Activated effector memory CD4-positive, alpha-beta T cell treated with anti-CD3 and anti-CD28 coated beads, Interleukin-2, amount 50 U/mL, for 16 hours (primary cell): ENCODE data around the gene CD52.

Experiments
- DNase-seq: peaks from one replicate; pipeline ENCODE4 v3.0.0-alpha.2; 2020

The CD52 gene, protein sequence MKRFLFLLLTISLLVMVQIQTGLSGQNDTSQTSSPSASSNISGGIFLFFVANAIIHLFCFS

DNA sequence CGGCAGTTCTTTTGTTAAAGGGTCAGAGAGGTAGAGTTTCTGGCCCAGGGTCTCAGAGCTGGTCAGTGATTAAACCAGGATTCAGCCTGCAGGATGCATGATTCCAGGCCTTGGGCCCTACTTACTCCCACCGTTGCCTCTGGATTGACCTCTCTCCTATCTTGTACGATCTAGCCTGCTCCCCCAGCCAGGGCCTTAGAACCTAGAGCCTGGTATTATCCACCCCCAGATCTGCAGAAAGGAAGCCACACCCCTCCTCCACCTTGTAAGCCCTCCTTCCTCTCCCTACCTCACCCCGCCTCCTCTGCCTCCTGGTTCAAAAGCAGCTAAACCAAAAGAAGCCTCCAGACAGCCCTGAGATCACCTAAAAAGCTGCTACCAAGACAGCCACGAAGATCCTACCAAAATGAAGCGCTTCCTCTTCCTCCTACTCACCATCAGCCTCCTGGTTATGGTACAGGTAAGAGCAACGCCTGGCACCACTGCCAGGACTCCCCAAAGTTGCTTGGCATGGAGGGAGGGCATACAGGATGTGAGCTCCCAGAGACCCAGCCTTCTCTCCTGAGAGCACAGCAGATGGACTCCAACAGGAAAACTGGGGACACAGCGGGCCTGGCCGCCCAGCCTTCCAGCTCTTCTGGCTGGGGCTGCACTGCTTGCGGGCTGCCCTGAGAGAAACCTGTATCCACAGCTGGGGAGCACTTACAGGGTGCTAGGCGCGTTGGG, at the start of gene CD52:
Gene CD52 (plus strand): TSS at position 347 of the 726 bp plus-strand sequence. CDS start 60 bp downstream, at position 407.
- DNase-seq = peak; percentile 86

DNA sequence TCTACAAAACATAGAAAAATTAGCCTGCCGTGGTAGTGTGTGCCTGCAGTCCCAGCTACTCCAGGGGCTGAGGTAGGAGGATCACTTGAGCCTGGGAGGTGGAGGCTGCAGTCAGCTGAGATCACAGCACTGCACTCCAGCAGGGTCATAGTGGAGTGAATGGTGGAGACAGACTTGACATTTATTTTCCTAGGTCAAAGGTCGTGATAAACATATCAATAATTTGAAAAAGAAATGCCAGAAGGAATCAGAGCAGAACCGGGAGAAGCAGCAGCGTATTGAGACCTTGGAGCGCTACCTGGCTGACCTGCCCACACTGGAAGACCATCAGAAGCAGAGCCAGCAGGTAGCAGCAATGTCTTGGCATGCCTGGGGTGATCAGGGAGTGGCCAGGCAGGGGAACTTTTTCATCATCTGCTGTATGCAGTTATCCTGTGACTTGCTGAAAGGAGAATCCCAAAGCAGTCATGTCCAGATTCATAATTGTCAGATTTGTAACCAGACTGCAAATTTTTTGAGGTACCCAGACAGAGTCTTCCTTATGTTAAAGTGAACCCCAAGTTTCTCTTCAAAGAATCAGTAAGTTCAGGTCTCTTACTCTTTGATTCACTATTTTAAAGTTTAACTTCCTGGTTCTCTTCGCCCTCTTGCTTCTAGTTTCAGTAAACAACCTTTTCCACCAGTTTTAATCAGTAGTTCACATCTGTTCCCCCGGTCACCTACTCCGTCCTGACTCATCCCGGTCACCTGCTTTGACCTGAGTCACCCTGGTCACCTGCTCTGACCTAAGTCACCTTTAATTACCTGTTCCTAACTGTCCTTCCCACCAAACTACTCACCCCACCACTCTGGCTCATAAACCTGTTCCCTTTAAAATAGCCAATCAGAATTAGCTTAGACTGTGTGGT, 49.2 kb upstream of the CD52 start:
- no peak for DNase-seq

DNA sequence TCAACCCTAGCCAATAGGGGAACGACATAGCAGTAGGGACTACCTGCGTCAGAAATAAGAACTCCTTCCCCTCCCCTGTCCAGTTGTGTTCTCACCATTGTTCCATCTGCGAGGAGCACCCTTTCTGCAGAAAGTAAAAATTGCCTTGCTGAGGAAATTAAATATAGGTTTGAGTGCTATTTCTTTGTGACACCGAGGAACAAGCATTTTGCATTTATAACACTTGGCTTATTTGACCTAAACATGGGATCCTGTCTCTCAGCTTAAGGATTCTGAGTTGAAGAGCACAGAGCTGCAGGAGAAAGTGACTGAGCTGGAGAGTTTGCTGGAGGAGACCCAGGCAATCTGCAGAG, 48.6 kb upstream of the CD52 start:
- no peak for DNase-seq

DNA sequence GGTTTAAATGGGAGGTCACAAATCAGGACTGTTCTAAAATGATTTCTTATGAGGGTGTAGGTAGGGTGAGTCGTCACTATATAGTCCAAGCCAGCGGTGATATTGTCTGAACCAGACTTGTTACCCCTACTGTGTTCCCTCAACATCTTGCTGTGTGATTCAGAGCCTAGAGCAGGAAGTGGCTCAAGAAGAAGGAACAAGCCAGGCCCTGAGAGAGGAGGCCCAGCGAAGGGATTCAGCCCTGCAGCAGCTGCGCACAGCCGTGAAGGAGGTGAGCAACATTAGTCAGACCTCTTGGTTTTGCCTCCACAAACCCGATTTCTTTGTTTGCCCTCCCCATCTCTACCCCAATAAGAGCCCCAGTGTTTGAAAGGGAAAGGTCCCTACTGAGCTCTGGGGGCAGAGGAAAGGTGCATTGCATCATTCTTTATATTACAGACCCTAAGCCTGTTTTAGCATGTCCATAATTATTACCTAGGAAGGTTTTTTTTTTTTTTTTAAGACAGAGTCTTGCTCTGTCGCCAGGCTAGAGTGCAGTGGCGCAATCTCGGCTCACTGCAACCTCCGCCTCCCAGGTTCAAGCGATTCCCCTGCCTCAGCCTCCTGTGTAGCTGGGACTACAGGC, 42.8 kb upstream of the CD52 start:
- no peak for DNase-seq

DNA sequence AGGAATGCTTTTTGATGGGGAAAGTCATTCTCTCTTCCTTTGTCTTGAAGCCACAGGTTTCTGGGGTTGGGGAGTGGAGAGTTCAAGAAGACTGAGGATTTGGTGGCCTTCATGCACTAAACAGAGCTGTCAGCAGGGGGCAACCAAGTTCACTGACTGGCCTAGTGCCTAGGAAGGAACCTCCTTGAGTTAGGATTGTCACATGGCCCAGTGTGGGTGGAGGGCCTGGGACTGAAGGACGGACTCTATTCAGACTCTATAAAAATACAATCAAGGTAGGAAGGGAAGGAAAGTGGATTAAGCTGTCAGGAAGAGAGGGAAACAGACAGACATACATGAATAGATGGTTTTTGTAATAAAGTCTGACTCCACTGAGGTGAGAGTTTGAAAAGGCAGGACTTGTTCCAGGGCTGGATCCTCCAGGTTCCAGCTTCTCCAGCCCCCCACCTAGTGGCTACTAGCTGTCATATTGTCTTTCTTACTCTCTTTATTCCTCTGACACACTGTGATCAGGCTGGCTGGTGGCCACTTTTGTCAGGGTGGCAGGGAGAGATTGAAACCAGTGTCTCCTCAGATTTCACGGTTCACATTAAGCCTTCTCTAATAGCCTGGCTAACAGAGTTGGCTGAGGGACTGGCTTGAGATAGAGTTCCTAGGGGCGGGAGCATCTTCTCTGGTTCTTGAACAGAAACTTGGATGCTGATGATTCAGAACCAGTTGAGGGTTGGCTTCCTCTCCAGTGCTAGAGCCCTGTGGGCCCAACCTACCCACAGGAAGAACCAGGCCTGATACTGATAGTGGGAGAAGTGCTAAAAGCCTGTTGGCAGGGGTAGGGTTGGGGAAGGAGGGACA, 42.0 kb upstream of the CD52 start:
- DNase-seq = peak; percentile 90

DNA sequence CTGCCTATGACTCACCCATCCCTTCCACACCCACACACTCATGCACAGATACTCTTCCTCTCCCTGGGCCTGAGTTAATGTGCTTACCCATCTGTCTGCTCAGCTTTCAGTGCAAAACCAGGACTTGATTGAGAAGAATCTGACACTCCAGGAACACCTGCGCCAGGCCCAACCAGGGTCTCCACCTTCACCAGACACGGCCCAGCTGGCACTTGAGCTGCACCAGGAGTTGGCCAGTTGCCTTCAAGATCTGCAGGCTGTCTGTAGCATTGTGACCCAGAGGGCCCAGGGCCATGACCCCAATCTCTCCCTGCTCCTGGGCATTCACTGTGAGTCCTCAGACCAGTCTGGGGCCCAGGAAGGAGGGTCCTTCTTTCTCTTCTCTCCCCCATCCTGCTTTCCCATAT, 41.3 kb upstream of the CD52 start:
- DNase-seq = no peak

DNA sequence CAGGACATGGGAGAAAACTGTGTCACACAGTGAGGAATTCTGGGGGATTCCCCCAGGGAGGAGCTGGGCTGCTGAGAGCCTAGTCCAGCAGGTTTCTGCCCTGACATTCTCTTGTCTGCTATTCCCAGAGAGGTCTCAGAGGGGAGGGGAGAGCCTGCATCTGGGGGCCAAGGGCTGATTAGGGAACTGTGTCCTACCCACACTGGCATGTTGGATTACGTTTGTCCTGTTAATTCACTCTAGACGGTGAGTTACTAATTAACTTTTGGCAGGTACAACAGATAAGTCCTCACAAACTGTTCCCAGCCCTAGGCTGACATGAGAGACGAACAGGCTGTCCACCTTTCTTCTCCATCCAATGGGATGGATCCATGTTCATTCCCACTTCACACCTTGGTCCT, 40.5 kb upstream of the CD52 start:
- no peak for DNase-seq

DNA sequence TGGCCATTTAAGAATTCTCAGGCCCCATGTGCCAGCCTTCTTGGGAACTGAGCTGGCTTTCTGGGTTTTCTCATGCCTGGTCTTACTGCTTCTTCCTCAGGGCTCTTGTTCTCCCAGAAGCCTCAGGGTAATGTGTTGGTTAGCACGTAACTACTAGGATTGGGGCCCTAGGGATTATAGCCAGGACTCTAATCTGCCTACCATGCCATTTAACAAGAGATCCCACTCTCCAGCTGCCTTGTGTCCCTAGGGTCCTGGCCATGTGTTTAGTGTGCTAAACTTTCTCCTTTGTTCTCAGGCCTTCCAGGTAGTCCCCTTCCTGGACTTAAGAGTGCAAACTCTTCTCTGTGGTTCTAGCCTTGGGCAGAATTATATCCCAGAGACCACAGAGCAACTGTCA, 40.0 kb upstream of the CD52 start:
- no peak for DNase-seq

DNA sequence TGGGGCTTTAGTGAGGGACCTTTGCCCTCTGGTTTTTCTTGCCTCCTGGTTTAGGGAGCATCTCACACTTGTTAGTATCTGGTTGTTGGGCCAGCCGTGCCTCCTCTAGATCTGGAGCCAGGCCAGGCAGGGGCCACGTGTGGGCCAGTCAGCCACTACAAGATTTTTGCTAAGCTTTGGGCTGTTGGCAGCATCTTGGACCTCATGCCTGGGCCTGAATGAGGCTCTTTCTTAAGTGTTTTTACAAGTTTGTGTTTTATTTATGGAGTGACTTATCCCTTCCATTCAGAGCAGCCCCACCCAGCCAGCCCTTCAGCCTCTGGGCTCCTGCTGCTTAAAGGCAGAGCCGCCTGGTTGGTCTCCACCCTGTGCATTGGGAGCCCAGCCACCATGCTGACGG, 39.5 kb upstream of the CD52 start:
- no peak for DNase-seq

DNA sequence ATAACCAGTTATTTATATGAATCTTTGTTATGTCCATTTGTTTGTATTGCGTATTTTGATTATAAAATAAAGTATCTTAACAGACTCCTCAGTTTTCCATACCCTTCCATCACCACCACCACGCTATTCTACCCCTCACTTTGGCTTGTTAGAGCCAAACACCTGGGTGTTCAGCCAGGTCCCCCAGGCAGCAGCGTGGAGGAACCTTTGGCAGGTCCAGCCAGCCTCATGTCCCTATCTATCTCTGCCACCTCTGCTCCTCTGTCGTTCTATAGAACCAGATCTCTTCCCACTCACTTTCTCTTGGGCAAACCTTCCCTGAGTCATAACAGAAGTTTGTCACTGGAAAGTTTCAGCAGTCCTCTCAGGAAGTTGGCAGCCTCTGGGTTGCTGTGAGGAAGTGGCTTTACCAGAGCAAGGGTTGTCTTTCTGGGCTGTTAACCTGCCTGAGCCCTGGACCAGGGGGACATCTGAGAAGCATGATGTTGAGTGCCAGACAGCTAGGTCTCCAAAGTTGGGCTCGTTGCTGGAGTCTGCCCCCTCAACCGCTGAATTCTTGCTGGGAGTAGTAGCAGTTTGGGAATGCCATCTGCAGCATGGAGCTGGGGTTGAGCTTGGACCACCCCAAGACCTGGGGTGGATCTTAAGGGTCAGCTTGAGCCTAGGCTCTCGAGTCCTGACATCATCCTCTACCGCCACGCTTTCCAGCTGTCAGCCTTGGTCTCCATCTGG, 38.9 kb upstream of the CD52 start:
- peak; percentile 80 for DNase-seq

DNA sequence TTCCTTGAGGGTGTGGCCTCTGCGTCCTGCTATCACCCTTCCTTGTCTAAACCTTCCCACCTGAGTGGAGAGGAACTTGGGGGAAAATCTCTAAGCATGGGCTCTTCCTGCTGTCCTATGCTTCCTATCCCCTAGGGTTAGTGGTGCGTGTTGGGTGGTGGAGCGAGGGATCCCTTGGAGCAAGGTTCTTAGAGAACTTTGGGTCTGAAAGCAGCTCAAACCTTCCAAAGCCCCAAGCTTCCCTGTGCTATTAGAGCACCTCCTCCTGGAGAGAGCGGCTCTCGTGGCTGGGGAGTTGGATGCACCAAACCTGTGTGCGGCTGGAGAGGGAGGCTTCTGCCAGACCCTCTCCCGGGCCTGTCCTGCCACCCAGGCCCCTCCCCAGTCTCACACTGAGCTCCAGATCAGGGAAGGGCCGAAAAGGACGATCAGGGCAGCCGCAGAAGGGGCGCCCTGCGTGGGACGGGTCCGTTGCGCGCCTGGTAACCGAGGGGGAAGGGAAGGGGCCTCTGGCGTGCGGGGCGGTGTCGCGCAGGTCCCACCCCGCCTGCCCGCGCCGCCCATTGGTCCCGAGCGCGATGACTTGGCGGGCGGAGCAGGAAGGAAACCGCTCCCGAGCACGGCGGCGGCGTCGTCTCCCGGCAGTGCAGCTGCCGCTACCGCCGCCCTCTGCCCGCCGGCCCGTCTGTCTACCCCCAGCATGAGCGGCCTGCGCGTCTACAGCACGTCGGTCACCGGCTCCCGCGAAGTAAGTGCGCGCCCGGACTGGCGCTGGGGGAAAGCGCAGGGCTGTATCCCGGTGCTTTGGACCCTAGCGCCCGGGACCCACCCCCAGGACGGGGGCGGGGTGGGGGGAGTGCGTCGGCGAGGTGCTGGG, 38.1 kb upstream of the CD52 start, which contains the start of gene SH3BGRL3:
Gene SH3BGRL3 (plus strand): TSS at position 631 of the 877 bp plus-strand sequence. CDS start 70 bp downstream, at position 701.
- peak; percentile 94 for DNase-seq

DNA sequence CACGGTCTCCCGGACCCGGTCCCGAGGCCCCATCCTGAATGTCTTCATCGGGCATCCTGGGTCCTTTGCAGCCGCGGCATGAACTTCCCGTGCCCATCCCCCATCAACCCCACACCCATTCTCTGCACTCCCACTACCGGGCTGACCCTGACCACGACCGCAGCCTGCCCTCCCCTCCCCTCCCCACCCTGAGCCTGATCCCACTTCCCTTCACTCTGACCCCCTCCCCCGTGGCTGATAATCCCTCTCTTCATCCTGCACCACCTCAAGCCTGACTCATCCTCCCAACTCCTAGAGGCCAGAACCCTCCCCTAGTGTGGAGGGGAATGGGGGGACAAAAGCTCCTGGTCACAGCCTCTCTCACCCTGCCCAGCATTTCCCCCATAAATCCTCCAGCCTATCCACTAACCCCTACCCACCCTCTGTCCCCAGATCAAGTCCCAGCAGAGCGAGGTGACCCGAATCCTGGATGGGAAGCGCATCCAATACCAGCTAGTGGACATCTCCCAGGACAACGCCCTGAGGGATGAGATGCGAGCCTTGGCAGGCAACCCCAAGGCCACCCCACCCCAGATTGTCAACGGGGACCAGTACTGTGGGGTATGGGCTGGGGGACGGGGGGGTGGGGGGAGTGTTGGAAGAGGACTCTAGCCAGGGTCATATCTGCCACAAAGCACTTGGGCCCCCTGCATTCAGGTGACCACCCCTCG, 37.3 kb upstream of the CD52 start:
- no peak for DNase-seq

DNA sequence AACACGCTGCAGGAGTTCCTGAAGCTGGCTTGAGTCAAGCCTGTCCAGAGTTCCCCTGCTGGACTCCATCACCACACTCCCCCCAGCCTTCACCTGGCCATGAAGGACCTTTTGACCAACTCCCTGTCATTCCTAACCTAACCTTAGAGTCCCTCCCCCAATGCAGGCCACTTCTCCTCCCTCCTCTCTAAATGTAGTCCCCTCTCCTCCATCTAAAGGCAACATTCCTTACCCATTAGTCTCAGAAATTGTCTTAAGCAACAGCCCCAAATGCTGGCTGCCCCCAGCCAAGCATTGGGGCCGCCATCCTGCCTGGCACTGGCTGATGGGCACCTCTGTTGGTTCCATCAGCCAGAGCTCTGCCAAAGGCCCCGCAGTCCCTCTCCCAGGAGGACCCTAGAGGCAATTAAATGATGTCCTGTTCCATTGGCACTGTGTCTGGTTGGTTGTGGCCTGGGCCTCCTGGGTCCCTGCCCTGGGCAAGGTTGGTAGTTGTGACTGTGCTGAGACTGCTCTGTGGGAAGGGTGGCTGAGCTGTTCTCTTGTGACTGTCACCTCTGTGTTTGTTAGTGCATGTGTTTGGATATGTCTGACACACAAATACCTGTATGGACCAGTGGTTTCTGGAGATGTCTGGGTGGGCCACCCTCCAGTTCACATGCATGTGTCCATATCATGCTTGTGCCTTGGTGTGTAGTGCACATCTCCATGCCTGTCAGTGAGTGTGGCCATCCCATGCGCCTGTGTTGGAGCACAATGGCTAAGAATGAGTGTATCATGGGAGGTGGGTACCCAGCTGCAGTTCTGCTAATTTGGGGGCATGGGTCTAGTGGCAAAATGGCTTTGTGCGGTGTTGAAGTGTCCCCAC, 36.4 kb upstream of the CD52 start:
- peak; percentile 64 for DNase-seq

DNA sequence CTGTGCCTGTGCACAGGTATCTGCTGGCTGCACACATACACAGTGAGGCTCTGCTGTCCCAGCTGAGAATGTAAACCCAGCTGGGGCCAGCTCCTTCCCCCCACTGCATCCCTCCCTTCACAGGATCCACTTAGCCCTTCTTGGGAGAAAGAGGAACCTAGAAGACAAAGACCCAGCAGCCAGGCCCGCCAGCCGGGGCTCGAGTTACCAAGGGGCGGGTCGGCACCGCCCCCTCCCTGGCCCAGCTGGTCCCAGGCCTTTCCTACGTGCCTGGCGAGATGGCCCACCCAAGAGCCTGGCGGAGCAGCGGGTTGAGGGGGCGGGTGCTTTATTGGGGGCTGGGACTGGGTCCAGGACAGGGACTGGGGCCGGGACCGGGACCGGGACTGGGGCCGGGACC, 35.8 kb upstream of the CD52 start:
- DNase-seq = no peak

DNA sequence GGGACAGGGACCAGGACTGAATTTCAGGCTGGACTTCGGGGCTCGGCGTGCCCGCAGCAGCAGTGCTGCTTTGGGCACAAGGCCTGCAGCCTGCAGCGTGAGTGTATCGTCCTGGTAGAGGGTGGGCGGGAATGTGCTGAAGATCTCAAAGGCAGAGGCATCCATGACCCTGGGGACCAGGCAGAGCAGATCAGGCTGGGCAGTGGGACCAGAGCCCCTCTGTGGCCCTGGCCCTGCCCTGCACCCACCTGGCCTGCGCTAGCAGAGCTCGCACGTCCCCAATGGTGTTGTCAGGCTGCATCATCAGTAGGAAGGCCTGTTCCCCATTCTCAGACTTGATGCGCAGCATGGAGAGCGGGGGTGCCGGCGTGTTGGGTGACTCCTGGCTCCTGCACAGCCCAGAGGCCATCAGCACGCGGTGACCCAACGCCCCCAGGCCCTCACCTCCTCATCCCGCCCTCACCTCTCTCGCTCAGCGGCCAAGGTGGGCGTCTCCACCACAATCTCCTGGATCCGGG, 35.3 kb upstream of the CD52 start:
- DNase-seq = no peak

DNA sequence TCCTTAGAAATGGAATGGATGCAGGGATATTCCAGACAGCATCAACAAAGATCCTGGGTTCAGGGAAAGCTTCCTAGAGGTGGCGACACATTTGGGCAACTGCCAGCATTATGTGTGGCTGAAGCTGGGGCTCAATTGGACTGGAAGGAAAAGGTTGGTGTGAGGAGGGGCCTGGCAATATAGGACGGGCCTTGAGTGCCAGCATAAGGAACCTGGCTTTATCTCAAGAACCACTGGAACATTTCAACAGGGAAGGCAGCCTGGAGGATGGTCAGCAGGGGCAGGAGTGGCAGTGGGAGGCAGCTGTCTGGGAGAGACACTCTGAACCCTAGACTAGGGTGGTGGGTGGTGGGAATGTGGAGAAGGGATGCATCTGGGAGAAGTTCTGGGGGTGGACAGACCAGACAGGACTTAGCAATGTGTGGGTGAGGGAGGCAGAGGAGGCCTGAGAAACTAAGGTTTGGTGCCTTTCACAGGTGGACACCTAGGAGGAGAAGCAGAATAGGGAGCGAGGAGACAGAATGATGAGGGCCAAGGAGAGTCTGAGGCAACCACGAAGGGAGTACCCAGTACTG, 34.4 kb upstream of the CD52 start:
- DNase-seq = no peak

DNA sequence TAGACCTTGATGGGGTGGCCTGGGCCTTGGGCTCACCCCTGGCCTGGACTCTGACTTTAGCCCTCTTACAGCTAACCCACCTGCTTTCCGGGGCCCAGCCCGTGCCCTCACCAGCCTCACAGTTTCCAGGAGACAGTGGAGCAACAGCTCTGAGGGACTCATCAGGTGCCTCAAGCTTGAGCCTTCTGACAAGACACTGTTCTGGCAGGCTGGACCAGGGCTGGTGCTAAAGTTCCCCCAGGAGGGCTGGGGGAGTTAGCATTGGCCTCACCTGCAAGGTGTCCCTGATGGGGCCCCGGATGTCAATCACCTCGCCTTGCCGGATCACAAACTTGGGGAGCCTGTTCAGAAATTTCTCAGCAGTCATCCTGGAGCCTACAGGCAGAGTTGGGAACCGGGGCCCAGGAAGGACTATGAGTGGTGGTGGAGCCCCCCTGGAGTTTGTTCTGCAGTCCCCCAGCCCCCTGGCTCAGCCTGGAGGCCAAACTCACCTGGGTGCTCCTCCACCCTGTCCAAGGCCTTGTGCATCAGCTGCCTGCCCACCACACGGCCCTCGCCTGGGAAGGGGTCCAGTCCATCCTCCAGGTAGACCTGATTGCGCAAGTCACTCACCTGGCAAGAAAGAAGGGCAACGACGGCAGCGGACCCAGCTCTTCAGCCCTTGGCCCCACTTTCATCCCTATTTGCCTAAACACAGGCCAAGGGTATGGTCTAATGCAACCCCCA, 33.7 kb upstream of the CD52 start:
- peak; percentile 71 for DNase-seq
